PC-3 (cell line): ENCODE results near the gene NUMA1. TPM values are rescaled to one million over a fixed set of nuclear protein-coding genes. Genes with fewer than 3 reads are reported as not detected.

Experiments used
- ATAC-seq: fragments of 200-7000 bp; cut with Tn5 transposase; 2 replicates; pipeline ENCODE4 v1.9.1; 2020; ENCODE audit warnings: mild to moderate bottlenecking, moderate library complexity
- BruUV-seq: library from RNA; stranded (reverse); fragments of 400-500 nt; replicated peaks from 2 replicates; lab custom pipeline; 2021; lab: Mats Ljungman, UMichigan
- CTCF ChIA-PET: fragments of 300-600 bp; sonication (Branson Sonifier 250); formaldehyde crosslinking; loops from one replicate; lab custom pipeline; 2022; ENCODE audit warnings: antibody characterized with exemption; lab: Charles Lee
- POLR2A ChIA-PET: fragments of 300-600 bp; sonication (Branson Sonifier 250); formaldehyde crosslinking; loops from one replicate; lab custom pipeline; 2022; ENCODE audit warnings: antibody characterized with exemption; ENCODE audit not compliant: unreplicated experiment; lab: Charles Lee
- DNase-seq: peaks from one replicate; pipeline ENCODE4 v3.0.0-alpha.2; 2015
- H2AFZ ChIP-seq: fragments of 300-600 bp; sonication (generic); 2 replicates; pipeline ENCODE4 v1.6.0; 2016; ENCODE audit warnings: antibody characterized with exemption, low read length
- H3F3A ChIP-seq: fragments of 300-600 bp; sonication (generic); one replicate; pipeline ENCODE4 v1.6.0; 2017; ENCODE audit warnings: antibody characterized with exemption, low read length, control low read depth, mild to moderate bottlenecking; ENCODE audit not compliant: unreplicated experiment
- H3K27ac ChIP-seq: fragments of 300-600 bp; sonication (generic); 2 replicates; pipeline ENCODE4 v1.5.1; 2016; ENCODE audit warnings: mild to moderate bottlenecking, low read length
- H3K27me3 ChIP-seq: fragments of 300-600 bp; sonication (generic); 2 replicates; pipeline ENCODE4 v1.6.1; 2016; ENCODE audit warnings: low read length, mixed read lengths
- H3K36me3 ChIP-seq: fragments of 300-600 bp; sonication (generic); 2 replicates; pipeline ENCODE4 v1.6.1; 2016; ENCODE audit warnings: low read depth, mixed run types, low read length, mixed read lengths
- H3K4me1 ChIP-seq: fragments of 300-600 bp; sonication (generic); 2 replicates; pipeline ENCODE4 v1.5.1; 2016; ENCODE audit warnings: low read length; ENCODE audit not compliant: insufficient read depth
- H3K4me2 ChIP-seq: fragments of 300-600 bp; sonication (generic); 2 replicates; pipeline ENCODE4 v1.6.0; 2016; ENCODE audit warnings: low read length
- H3K4me3 ChIP-seq: fragments of 300-600 bp; sonication (generic); 2 replicates; pipeline ENCODE4 v1.5.1; 2016; ENCODE audit warnings: mild to moderate bottlenecking, low read length, mixed read lengths
- H3K79me2 ChIP-seq: fragments of 300-600 bp; sonication (generic); 2 replicates; pipeline ENCODE4 v1.6.1; 2017; ENCODE audit warnings: low read length, mixed read lengths
- H3K9ac ChIP-seq: fragments of 300-600 bp; sonication (generic); 2 replicates; pipeline ENCODE4 v1.6.0; 2016; ENCODE audit warnings: mild to moderate bottlenecking, low read length
- H3K9me2 ChIP-seq: fragments of 300-600 bp; sonication (generic); replicated peaks from 2 replicates; pipeline ENCODE4 v1.6.1; 2016; ENCODE audit warnings: mixed run types, low read length, mixed read lengths
- H3K9me3 ChIP-seq: fragments of 300-600 bp; sonication (generic); 2 replicates; pipeline ENCODE4 v1.6.1; 2016; ENCODE audit warnings: low read length, mixed read lengths
- H4K20me1 ChIP-seq: fragments of 300-600 bp; sonication (generic); 2 replicates; pipeline ENCODE4 v1.6.1; 2016; ENCODE audit warnings: low read length, mixed read lengths
- EZH2 ChIP-seq: fragments of 300-600 bp; sonication (generic); IDR thresholded peaks from one replicate; pipeline ENCODE4 v1.6.1; 2017; ENCODE audit warnings: antibody characterized with exemption, mild to moderate bottlenecking, low read length; ENCODE audit not compliant: unreplicated experiment
- EZH2phosphoT487 ChIP-seq: fragments of 300-600 bp; sonication (generic); IDR thresholded peaks from 2 replicates; pipeline ENCODE4 v1.6.1; 2018; ENCODE audit warnings: mild to moderate bottlenecking, antibody characterized with exemption, low read length, borderline replicate concordance
- intact Hi-C: fragments of 100-400 bp; cut with micrococcal nuclease; formaldehyde crosslinking; loops from 2 replicates; pipeline ENCODE4 v1.9.0; 2023
- total RNA-seq: library from RNA; depleted of rRNA; stranded (reverse); fragments of >200 nt; gene quantifications from 2 replicates; pipeline ENCODE4 v1.2.3, GENCODE V29; 2014
- TF ChIP-seq, protein P1 (sequence below): fragments of 300-600 bp; sonication (generic); conservative IDR thresholded peaks from 2 replicates; pipeline ENCODE4 v1.5.1; 2017; ENCODE audit warnings: antibody characterized with exemption, low read depth, mild to moderate bottlenecking, low read length

NUMA1 gene
- total RNA-seq, 1 experiment from 2014 or later: 145 TPM

- no TSS peak for BruUV-seq
- H4K20me1 ChIP-seq: no peaks in the 10 kb centered on the region
- H3K27me3 ChIP-seq: no peaks in the 10 kb centered on the region
- TF ChIP-seq, protein P1, sequence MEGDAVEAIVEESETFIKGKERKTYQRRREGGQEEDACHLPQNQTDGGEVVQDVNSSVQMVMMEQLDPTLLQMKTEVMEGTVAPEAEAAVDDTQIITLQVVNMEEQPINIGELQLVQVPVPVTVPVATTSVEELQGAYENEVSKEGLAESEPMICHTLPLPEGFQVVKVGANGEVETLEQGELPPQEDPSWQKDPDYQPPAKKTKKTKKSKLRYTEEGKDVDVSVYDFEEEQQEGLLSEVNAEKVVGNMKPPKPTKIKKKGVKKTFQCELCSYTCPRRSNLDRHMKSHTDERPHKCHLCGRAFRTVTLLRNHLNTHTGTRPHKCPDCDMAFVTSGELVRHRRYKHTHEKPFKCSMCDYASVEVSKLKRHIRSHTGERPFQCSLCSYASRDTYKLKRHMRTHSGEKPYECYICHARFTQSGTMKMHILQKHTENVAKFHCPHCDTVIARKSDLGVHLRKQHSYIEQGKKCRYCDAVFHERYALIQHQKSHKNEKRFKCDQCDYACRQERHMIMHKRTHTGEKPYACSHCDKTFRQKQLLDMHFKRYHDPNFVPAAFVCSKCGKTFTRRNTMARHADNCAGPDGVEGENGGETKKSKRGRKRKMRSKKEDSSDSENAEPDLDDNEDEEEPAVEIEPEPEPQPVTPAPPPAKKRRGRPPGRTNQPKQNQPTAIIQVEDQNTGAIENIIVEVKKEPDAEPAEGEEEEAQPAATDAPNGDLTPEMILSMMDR: no peak
- TF ChIP-seq EZH2phosphoT487 (no peak), EZH2 (no peak)
- no peaks in the 10 kb centered on the region for H3K9me2 ChIP-seq
- ATAC-seq (no peak), DNase-seq (no peak)
- H2AFZ ChIP-seq: no peak overlapping the region
- no peaks in the 10 kb centered on the region for H3F3A ChIP-seq
- intact Hi-C loops: no loop called here
- CTCF ChIA-PET: no interaction called here
- peaks cover 9% of the 10 kb centered on the region for H3K9me3 ChIP-seq
- H3K4me2 ChIP-seq: no peak overlapping the region
- POLR2A ChIA-PET: no interaction called here
- no peaks in the 10 kb centered on the region for H3K79me2 ChIP-seq
- no peak overlapping the region for H3K4me3 ChIP-seq
- no peak overlapping the region for H3K27ac ChIP-seq
- no peaks in the 10 kb centered on the region for H3K4me1 ChIP-seq
- H3K9ac ChIP-seq: no peak overlapping the region
- no peaks in the 10 kb centered on the region for H3K36me3 ChIP-seq
Measured at GRCh38 chr11:72123117-72123653, 42.8 kb upstream of the NUMA1 start.

DNA sequence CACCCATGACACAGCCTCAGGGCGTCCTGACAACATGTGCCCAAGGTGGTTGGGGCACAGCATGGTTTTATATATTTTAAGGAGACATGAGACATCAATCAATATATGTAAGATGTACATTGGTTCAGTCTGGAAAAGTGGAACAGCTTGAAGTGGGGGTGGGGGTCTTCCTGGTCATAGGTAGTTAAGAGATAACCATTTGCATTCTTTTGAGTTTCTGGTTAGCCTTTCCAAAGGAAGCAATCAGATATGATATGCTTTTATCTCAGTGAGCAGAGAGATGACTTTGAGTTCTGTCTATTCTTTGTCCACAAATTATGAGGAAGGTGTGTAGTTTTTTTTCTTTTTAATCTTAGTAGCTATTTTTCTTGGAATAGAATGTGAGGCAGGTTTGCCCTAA, 42.3 kb upstream of the NUMA1 start:
- H3K4me2 ChIP-seq: no peak overlapping the region
- H3F3A ChIP-seq: no peaks in the 10 kb centered on the region
- peaks cover 6% of the 10 kb centered on the region for H3K9me3 ChIP-seq
- TF ChIP-seq EZH2 (no peak), EZH2phosphoT487 (no peak)
- TF ChIP-seq, protein P1: no peak
- no peak overlapping the region for H2AFZ ChIP-seq
- no peaks in the 10 kb centered on the region for H3K9me2 ChIP-seq
- H3K79me2 ChIP-seq: no peaks in the 10 kb centered on the region
- no peaks in the 10 kb centered on the region for H3K36me3 ChIP-seq
- H3K27me3 ChIP-seq: no peaks in the 10 kb centered on the region
- no peak overlapping the region for H3K27ac ChIP-seq
- ChIA-PET POLR2A (no interaction called here), CTCF (no interaction called here)
- DNase-seq: no peak
- no TSS peak for BruUV-seq
- intact Hi-C loops: no loop called here
- no peak overlapping the region for H3K9ac ChIP-seq
- H4K20me1 ChIP-seq: no peaks in the 10 kb centered on the region
- no peaks in the 10 kb centered on the region for H3K4me1 ChIP-seq
- H3K4me3 ChIP-seq: no peak overlapping the region
- no peak for ATAC-seq

DNA sequence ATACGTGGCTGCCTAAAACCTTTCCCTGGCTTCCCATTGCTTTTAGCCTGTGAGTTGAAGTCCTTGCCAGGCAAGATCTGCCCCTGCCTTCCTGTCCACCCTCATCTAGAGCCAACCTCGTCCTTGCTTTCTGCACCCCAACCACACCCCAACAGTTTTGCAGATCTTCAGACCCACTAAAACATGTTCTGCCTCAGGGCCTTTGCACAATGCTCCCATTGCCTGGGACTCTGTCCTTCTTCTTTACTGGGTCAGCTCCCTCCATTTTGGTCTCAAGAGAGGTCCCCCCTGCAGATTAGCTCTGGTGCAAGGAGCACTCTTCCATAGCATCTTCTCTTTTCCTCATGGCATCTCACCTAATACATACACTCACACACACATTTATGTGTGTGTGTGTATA, 40.6 kb upstream of the NUMA1 start:
- no peak overlapping the region for H3K27ac ChIP-seq
- no peaks in the 10 kb centered on the region for H3K27me3 ChIP-seq
- no peaks in the 10 kb centered on the region for H3K9me2 ChIP-seq
- POLR2A ChIA-PET: no interaction called here
- no peak overlapping the region for H2AFZ ChIP-seq
- no peaks in the 10 kb centered on the region for H4K20me1 ChIP-seq
- no peaks in the 10 kb centered on the region for H3K79me2 ChIP-seq
- intact Hi-C loops: no loop called here
- no peaks in the 10 kb centered on the region for H3F3A ChIP-seq
- no peak for TF ChIP-seq EZH2
- no peak for TF ChIP-seq EZH2phosphoT487
- TF ChIP-seq, protein P1: no peak
- no peak overlapping the region for H3K4me3 ChIP-seq
- H3K9ac ChIP-seq: no peak overlapping the region
- BruUV-seq: no TSS peak
- H3K4me1 ChIP-seq: no peaks in the 10 kb centered on the region
- no peaks in the 10 kb centered on the region for H3K9me3 ChIP-seq
- no peak for ATAC-seq
- CTCF ChIA-PET: no interaction called here
- no peak overlapping the region for H3K4me2 ChIP-seq
- no peak for DNase-seq
- H3K36me3 ChIP-seq: no peaks in the 10 kb centered on the region
